Panc1 (cell line): Measurements from ENCODE around the gene ARHGAP45. TPM values are rescaled to one million over a fixed set of nuclear protein-coding genes. Genes with fewer than 3 reads are reported as not detected.

ENCODE experiments used
- ATAC-seq: fragments of 200-7000 bp; cut with Tn5 transposase; 2 replicates; pipeline ENCODE4 v1.9.1; 2020; ENCODE audit warnings: mild to moderate bottlenecking, moderate library complexity
- BruUV-seq: library from RNA; stranded (reverse); fragments of 400-500 nt; replicated peaks from 2 replicates; lab custom pipeline; 2021; lab: Mats Ljungman, UMichigan
- CTCF ChIA-PET: fragments of 300-600 bp; sonication (Branson Sonifier 250); formaldehyde crosslinking; loops from one replicate; lab custom pipeline; 2022; ENCODE audit warnings: antibody characterized with exemption; lab: Charles Lee
- POLR2A ChIA-PET: fragments of 300-600 bp; sonication (Branson Sonifier 250); formaldehyde crosslinking; loops from one replicate; lab custom pipeline; 2022; ENCODE audit warnings: antibody characterized with exemption; lab: Charles Lee
- DNase-seq: peaks from one replicate; pipeline ENCODE4 v3.0.0-alpha.2; 2010; ENCODE audit warnings: low read depth, low spot score
- H3K27ac ChIP-seq: 2 replicates; pipeline ENCODE4 v1.5.1; 2011; ENCODE audit warnings: mild to moderate bottlenecking, low read length, inconsistent platforms
- H3K27me3 ChIP-seq: fragments of 200-500 bp; sonication (Bioruptor generic); 2 replicates; pipeline ENCODE4 v1.6.0; 2014; ENCODE audit warnings: low read length, inconsistent platforms; ENCODE audit not compliant: control insufficient read depth, insufficient read depth
- H3K36me3 ChIP-seq: fragments of 200-500 bp; sonication (Bioruptor generic); 2 replicates; pipeline ENCODE4 v1.5.1; 2014; ENCODE audit warnings: inconsistent platforms, mild to moderate bottlenecking, low read length, moderate library complexity; ENCODE audit not compliant: control insufficient read depth, insufficient read depth
- H3K4me1 ChIP-seq: 2 replicates; pipeline ENCODE4 v1.5.1; 2011; ENCODE audit warnings: inconsistent platforms, mild to moderate bottlenecking, low read length, moderate library complexity; ENCODE audit not compliant: control insufficient read depth, insufficient read depth
- H3K4me3 ChIP-seq, 2 experiments: 2 replicates each; pipeline ENCODE4 v1.5.1; 2011 to 2012; ENCODE audit warnings: low read depth in 2 of 2, low read length in 2 of 2, mild to moderate bottlenecking in 2 of 2, inconsistent platforms in 1 of 2, moderate library complexity in 1 of 2
- H3K9me3 ChIP-seq: fragments of 200-500 bp; sonication (Bioruptor generic); 2 replicates; pipeline ENCODE4 v1.5.1; 2014; ENCODE audit warnings: low read depth, mild to moderate bottlenecking, inconsistent platforms, low read length, moderate library complexity; ENCODE audit not compliant: control insufficient read depth, insufficient read depth
- POLR2AphosphoS5 ChIP-seq: IDR thresholded peaks from 2 replicates; pipeline ENCODE4 v1.6.1; 2012; ENCODE audit warnings: mild to moderate bottlenecking, low read depth, low read length, moderate library complexity
- SIN3A ChIP-seq: IDR thresholded peaks from 2 replicates; pipeline ENCODE4 v1.6.1; 2012; ENCODE audit warnings: low read depth, mild to moderate bottlenecking, low read length, moderate library complexity, borderline replicate concordance; ENCODE audit not compliant: insufficient read depth
- TCF7L2 ChIP-seq: IDR thresholded peaks from 2 replicates; pipeline ENCODE4 v1.6.1; 2011; ENCODE audit warnings: mild to moderate bottlenecking, low read depth, low read length, inconsistent platforms
- in situ Hi-C: cut with HindIII; loops from 2 replicates; pipeline ENCODE4 v1.10.0; 2016; ENCODE audit warnings: low sequenced_read_pairs, low pct_unique_long_range_greater_than_20kb
- intact Hi-C: fragments of 100-400 bp; cut with micrococcal nuclease; formaldehyde crosslinking; loops from one replicate; pipeline ENCODE4 v1.10.0; 2022; ENCODE audit not compliant: unreplicated experiment
- total RNA-seq: library from RNA; stranded (reverse); gene quantifications from one replicate; pipeline ENCODE4 v1.2.1, GENCODE V29; 2021; ENCODE audit not compliant: unreplicated experiment
- TF ChIP-seq, protein P1 (sequence below): fragments of 450-650 bp; IDR thresholded peaks from 2 replicates; pipeline ENCODE4 v1.5.1; 2017; ENCODE audit warnings: mild to moderate bottlenecking
- TF ChIP-seq, protein P2 (sequence below), 2 experiments: IDR thresholded peaks; 2 replicates each; pipeline ENCODE4 v1.6.1; 2011 to 2012; ENCODE audit warnings: low read depth in 2 of 2, control low read depth in 1 of 2, low read length in 1 of 2, mild to moderate bottlenecking in 1 of 2, moderate library complexity in 1 of 2; ENCODE audit not compliant: insufficient read depth in 1 of 2

The ARHGAP45 gene
- total RNA-seq, 1 experiment from 2014 or later, result 27.8 TPM

DNA sequence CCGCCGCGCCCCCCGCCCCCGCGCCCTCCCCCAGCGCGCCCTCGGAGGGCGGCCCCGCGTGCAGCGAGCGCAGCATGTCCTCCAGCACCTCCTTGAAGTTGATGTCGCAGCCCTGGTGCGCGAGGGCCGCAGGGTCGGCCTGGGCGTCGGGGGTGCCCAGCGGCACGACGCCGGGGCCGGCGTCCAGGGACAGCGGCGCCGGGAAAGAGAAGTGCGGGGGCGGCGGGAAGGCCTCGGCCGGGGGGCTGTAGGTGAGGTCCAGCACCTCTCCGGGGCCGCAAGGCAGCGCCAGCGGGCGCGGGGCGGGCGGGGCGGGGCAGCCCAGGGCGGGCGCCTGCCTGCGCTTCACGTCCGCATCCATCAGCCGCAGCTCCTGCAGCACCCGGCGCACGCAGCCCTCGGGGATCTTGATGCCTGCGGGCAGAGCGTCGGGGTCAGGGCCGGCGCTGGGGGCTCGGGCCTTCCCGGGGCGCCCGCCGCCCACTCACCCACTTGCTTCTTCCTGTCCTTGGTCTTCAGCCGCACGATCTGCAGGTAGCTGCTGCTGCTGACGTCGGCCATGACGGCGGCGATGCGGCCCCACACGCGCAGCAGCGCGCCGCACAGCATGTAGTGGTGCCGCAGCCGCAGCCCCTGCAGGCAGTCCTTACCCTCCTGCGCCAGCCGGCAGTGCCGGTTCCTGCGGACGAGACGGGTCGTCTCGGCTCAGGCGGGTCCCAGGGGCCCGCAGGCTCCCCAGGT, 41.5 kb downstream of the ARHGAP45 start:
- ATAC-seq, result no peak
- H3K36me3 ChIP-seq, result no peaks in the 10 kb centered on the region; the same call in 1 of the 2 replicates
- no peaks in the 10 kb centered on the region for H3K27me3 ChIP-seq

DNA sequence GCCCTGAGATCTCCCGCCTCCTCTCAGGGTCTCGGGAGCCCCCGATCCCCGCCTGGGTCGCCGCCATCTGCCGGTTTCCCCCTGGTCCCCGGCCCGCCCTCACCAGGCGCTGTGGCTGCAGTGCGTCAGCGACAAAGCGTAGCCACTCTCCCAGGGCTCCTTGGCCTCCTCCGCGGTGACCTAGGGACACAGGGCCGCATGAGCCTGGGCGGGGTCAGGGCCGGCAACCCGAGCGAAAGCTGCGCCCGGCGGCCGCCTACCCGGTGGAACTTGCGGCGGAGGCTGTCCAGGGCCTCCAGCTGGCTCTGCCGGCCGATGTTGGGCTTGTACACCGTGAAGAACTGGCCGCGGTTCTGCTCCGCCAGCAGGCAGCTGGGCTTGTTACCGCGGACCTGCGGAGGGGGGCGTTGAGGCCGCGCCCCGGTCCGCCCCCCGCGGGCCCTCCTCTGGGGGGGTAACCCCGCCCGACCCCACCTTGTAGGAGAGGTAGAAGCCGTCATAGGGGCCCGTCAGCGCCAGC, 42.1 kb downstream of the ARHGAP45 start:
- CTCF ChIA-PET, result no interaction called here
- TF ChIP-seq, protein P1, sequence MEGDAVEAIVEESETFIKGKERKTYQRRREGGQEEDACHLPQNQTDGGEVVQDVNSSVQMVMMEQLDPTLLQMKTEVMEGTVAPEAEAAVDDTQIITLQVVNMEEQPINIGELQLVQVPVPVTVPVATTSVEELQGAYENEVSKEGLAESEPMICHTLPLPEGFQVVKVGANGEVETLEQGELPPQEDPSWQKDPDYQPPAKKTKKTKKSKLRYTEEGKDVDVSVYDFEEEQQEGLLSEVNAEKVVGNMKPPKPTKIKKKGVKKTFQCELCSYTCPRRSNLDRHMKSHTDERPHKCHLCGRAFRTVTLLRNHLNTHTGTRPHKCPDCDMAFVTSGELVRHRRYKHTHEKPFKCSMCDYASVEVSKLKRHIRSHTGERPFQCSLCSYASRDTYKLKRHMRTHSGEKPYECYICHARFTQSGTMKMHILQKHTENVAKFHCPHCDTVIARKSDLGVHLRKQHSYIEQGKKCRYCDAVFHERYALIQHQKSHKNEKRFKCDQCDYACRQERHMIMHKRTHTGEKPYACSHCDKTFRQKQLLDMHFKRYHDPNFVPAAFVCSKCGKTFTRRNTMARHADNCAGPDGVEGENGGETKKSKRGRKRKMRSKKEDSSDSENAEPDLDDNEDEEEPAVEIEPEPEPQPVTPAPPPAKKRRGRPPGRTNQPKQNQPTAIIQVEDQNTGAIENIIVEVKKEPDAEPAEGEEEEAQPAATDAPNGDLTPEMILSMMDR, result no peak
- TF ChIP-seq SIN3A, result no peak
- TF ChIP-seq POLR2AphosphoS5, result no peak
- TF ChIP-seq, protein P2, sequence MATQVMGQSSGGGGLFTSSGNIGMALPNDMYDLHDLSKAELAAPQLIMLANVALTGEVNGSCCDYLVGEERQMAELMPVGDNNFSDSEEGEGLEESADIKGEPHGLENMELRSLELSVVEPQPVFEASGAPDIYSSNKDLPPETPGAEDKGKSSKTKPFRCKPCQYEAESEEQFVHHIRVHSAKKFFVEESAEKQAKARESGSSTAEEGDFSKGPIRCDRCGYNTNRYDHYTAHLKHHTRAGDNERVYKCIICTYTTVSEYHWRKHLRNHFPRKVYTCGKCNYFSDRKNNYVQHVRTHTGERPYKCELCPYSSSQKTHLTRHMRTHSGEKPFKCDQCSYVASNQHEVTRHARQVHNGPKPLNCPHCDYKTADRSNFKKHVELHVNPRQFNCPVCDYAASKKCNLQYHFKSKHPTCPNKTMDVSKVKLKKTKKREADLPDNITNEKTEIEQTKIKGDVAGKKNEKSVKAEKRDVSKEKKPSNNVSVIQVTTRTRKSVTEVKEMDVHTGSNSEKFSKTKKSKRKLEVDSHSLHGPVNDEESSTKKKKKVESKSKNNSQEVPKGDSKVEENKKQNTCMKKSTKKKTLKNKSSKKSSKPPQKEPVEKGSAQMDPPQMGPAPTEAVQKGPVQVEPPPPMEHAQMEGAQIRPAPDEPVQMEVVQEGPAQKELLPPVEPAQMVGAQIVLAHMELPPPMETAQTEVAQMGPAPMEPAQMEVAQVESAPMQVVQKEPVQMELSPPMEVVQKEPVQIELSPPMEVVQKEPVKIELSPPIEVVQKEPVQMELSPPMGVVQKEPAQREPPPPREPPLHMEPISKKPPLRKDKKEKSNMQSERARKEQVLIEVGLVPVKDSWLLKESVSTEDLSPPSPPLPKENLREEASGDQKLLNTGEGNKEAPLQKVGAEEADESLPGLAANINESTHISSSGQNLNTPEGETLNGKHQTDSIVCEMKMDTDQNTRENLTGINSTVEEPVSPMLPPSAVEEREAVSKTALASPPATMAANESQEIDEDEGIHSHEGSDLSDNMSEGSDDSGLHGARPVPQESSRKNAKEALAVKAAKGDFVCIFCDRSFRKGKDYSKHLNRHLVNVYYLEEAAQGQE (IDR thresholded peaks at IDR 0.05; ENCODE audit: insufficient read depth in 1 of 2, low read depth in 2 of 2, low read length in 1 of 2), result no peak
- TF ChIP-seq TCF7L2, result no peak
- no TSS peak for BruUV-seq
- intact Hi-C loops, result no loop called here
- H3K4me3 ChIP-seq, result no peak overlapping the region
- DNase-seq (no peak), ATAC-seq (no peak)
- H3K27ac ChIP-seq, result peak overlapping the region; percentile 34; the same call in 1 of the 2 replicates
- H3K9me3 ChIP-seq, result no peaks in the 10 kb centered on the region
- H3K36me3 ChIP-seq, result no peaks in the 10 kb centered on the region; the same call in 1 of the 2 replicates
- peaks cover 40% of the 10 kb centered on the region for H3K4me1 ChIP-seq
- no peaks in the 10 kb centered on the region for H3K27me3 ChIP-seq
- in situ Hi-C loops, result no loop called here
- POLR2A ChIA-PET, result no interaction called here

More for the DNA sequence above, 41.5 kb downstream of the ARHGAP45 start:
- H3K4me3 ChIP-seq, result no peak overlapping the region
- intact Hi-C loops, result no loop called here
- in situ Hi-C loops, result no loop called here
- no peak for DNase-seq
- peak overlapping the region; percentile 34; the same call in 1 of the 2 replicates for H3K27ac ChIP-seq
- BruUV-seq, result TSS peak; percentile 65
- ChIA-PET POLR2A (no interaction called here), CTCF (no interaction called here)
- TF ChIP-seq TCF7L2 (no peak), SIN3A (no peak), POLR2AphosphoS5 (no peak; the same call in none of the 2 replicates)
- TF ChIP-seq, protein P2 (IDR thresholded peaks at IDR 0.05; ENCODE audit: insufficient read depth in 1 of 2, low read depth in 2 of 2, low read length in 1 of 2), result no peak
- TF ChIP-seq, protein P1, result no peak
- peaks cover 33% of the 10 kb centered on the region for H3K4me1 ChIP-seq
- no peaks in the 10 kb centered on the region for H3K9me3 ChIP-seq
